ENCODE results near the gene GPR25.

- TF ChIP-seq CTCF (conservative IDR thresholded peaks at IDR 0.05; ENCODE audit: low read depth, low read length) (no peak), POLR2A (IDR thresholded peaks at IDR 0.05; ENCODE audit: low read depth, low read length) (no peak)
Measured at GRCh38 chr1:200836213-200836612, 36.6 kb upstream of the GPR25 start.

Data from IMR-90 (cell line).